GM23338 (cell line): ENCODE results near the gene HSPB6.

Source experiments
- CREB1 ChIP-seq: fragments of 250-450 bp; sonication (Bioruptor Pico); IDR thresholded peaks from 2 replicates; pipeline ENCODE4 v1.5.0; 2020; ENCODE audit warnings: low read depth, mild to moderate bottlenecking, moderate library complexity
- CTCF ChIP-seq, 2 experiments: fragments of 200-600 bp in 1 of 2; sonication (generic) in 1 of 2; conservative IDR thresholded peaks; 2 replicates each; pipeline versions ENCODE4 v1.5.1 to v1.6.1; 2016 to 2017; ENCODE audit warnings: antibody characterized with exemption in 2 of 2, low read depth in 2 of 2, mild to moderate bottlenecking in 2 of 2, moderate library complexity in 1 of 2
- EZH2 ChIP-seq: fragments of 200-600 bp; sonication (generic); IDR thresholded peaks from one replicate; pipeline ENCODE4 v1.8.0; 2017; ENCODE audit warnings: antibody characterized with exemption, mild to moderate bottlenecking, low read depth; ENCODE audit not compliant: unreplicated experiment
- EZH2phosphoT487 ChIP-seq: fragments of 200-600 bp; sonication (generic); IDR thresholded peaks from one replicate; pipeline ENCODE4 v1.8.1; 2018; ENCODE audit warnings: antibody characterized with exemption; ENCODE audit not compliant: unreplicated experiment
- JUNB ChIP-seq: IDR thresholded peaks from one replicate; pipeline ENCODE4 v1.6.1; 2016; ENCODE audit warnings: antibody characterized with exemption; ENCODE audit not compliant: unreplicated experiment
- POLR2AphosphoS5 ChIP-seq: IDR thresholded peaks from 2 replicates; pipeline ENCODE4 v1.6.1; 2016; ENCODE audit warnings: antibody characterized with exemption, low read depth
- REST ChIP-seq: IDR thresholded peaks from one replicate; pipeline ENCODE4 v1.6.1; 2018; ENCODE audit warnings: antibody characterized with exemption; ENCODE audit not compliant: unreplicated experiment

GRCh38 chr19:35806597-35806996 is 49.8 kb upstream of the HSPB6 start:
- TF ChIP-seq CTCF (conservative IDR thresholded peaks at IDR 0.05; ENCODE audit: low read depth in 2 of 2), result no peak
- TF ChIP-seq POLR2AphosphoS5, result no peak
- TF ChIP-seq EZH2phosphoT487, result no peak
- TF ChIP-seq EZH2, result no peak
- TF ChIP-seq REST, result no peak
- TF ChIP-seq CREB1 (CRISPR knock-in tag), result no peak
- TF ChIP-seq JUNB, result no peak
